Lung (tissue), 12 donors: ENCODE data around the gene DENND1A. TPM values are rescaled to one million over a fixed set of nuclear protein-coding genes. Genes with fewer than 3 reads are reported as not detected.

Experiments
- ATAC-seq: fragments of 200-7000 bp; cut with Tn5 transposase; one replicate; pipeline ENCODE4 v1.9.1; 2020; ENCODE audit warnings: moderate number of reproducible peaks; ENCODE audit not compliant: insufficient read depth, low FRiP score
- DNase-seq, 3 donors: peaks; one replicate each; pipeline ENCODE4 v3.0.0-alpha.2; 2013 to 2017
- H3K27ac ChIP-seq, 2 donors: one replicate each; pipeline ENCODE4 v1.5.1; 2013; ENCODE audit warnings: mild to moderate bottlenecking in 2 of 2, moderate library complexity in 2 of 2, control low read depth in 1 of 2, inconsistent platforms in 1 of 2, low read depth in 1 of 2, low read length in 1 of 2
- H3K27me3 ChIP-seq, 3 donors: one replicate each; pipeline ENCODE4 v1.5.1; 2013; ENCODE audit warnings: low read length in 2 of 3; ENCODE audit not compliant: control insufficient read depth in 3 of 3, insufficient read depth in 3 of 3
- H3K36me3 ChIP-seq, 4 donors: one replicate each; pipeline ENCODE4 v1.5.1; 2013; ENCODE audit warnings: low read length in 4 of 4, mild to moderate bottlenecking in 1 of 4, moderate library complexity in 1 of 4; ENCODE audit not compliant: control insufficient read depth in 4 of 4, insufficient read depth in 4 of 4
- H3K4me1 ChIP-seq, 5 donors: one replicate each; pipeline ENCODE4 v1.5.1; 2013; ENCODE audit warnings: low read length in 5 of 5, mild to moderate bottlenecking in 2 of 5, moderate library complexity in 1 of 5; ENCODE audit not compliant: control insufficient read depth in 5 of 5, insufficient read depth in 5 of 5
- H3K4me3 ChIP-seq: one replicate; pipeline ENCODE4 v1.5.1; 2013; ENCODE audit warnings: mild to moderate bottlenecking, control low read depth, moderate library complexity
- H3K9ac ChIP-seq, 2 donors: one replicate each; pipeline ENCODE4 v1.5.1; 2013; ENCODE audit warnings: low read length in 2 of 2, control low read depth in 1 of 2; ENCODE audit not compliant: insufficient read depth in 1 of 2
- H3K9me3 ChIP-seq, 4 donors: one replicate each; pipeline ENCODE4 v1.5.1; 2013; ENCODE audit warnings: low read length in 3 of 4, mild to moderate bottlenecking in 1 of 4, moderate library complexity in 1 of 4; ENCODE audit not compliant: control insufficient read depth in 4 of 4, insufficient read depth in 3 of 4
- WGBS, 2 donors: extraction: QIAGEN DNeasy Blood & Tissue Kit; methylation state at CpG; one replicate each; pipeline ENCODE4 v1.1.7; 2013; 5-methylcytosine and 5-hydroxymethylcytosine counted together
- polyA plus RNA-seq, 2 donors: library from polyadenylated mRNA; stranded (reverse); fragments of 200-250 nt; gene quantifications; one replicate each; pipeline ENCODE4 v1.2.1, GENCODE V29; 2013
- total RNA-seq, 2 donors: library from RNA; depleted of rRNA in 1 of 2; stranded (reverse); fragments of >200 nt in 1 of 2; gene quantifications; one replicate each; pipeline ENCODE4 v1.2.1, GENCODE V29; 2014 to 2021
- TF ChIP-seq, protein P1 (sequence below): IDR thresholded peaks from 2 replicates; pipeline ENCODE4 v1.5.1; 2012; ENCODE audit warnings: mild to moderate bottlenecking; ENCODE audit errors: control extremely low read depth, extremely low read depth
- donor health status: control.
- donor health status: control.
- donor health status: Bipolar disorder and iron deficiency.
- donor health status: healthy.
- donor health status: DM: yes; HTN: yes; CAD: no.

The DENND1A gene
- total and polyA plus RNA-seq, 4 donors: 5.7 to 29.8 (median 14.5) TPM

DNA sequence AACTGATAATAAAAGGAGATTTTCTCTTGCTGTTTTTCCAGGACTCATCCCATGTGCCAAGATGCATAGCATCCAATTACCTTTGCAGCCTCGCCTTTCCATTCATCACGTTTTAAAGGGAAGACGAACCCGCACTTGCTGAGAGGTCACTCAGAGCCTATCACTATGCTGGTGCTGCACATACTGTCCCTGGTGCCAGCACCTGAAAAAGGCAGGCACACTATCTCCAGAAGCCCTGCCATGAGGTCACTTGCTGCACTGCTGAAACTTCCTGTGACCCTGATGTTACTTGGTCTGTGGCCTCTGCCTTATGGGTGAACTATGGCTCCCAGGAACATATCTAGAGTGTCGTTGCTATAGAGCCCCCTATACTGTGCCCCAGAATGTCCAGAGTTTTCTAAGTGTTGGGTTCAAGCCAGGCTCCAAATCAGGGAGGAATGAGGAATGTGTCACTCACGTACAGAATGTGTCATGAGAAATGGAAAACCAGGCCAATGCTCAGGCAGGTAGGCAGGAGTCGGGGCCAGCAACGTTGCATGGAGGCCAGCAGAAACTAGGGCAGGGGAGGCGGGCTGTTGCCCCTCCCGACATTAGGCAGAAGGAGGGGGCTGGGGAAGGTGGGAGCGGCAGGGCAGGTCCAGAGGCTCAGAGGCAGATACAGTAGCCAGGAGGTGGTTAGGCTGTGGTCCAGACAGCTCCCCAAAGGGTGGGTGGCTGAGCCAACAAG, 311.8 kb downstream of the DENND1A start:
- Histone ChIP-seq H3K36me3 (no peaks in the 10 kb centered on the region), H3K4me3 (no peak overlapping the region), H3K9ac (no peak overlapping the region), H3K27ac (no peak overlapping the region), H3K9me3 (no peaks in the 10 kb centered on the region), H3K4me1 (peaks cover 0 to 2% (median 0%) of the 10 kb centered on the region in 5 donors), H3K27me3 (no peaks in the 10 kb centered on the region)
- TF ChIP-seq, protein P1, sequence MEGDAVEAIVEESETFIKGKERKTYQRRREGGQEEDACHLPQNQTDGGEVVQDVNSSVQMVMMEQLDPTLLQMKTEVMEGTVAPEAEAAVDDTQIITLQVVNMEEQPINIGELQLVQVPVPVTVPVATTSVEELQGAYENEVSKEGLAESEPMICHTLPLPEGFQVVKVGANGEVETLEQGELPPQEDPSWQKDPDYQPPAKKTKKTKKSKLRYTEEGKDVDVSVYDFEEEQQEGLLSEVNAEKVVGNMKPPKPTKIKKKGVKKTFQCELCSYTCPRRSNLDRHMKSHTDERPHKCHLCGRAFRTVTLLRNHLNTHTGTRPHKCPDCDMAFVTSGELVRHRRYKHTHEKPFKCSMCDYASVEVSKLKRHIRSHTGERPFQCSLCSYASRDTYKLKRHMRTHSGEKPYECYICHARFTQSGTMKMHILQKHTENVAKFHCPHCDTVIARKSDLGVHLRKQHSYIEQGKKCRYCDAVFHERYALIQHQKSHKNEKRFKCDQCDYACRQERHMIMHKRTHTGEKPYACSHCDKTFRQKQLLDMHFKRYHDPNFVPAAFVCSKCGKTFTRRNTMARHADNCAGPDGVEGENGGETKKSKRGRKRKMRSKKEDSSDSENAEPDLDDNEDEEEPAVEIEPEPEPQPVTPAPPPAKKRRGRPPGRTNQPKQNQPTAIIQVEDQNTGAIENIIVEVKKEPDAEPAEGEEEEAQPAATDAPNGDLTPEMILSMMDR: no peak
- ATAC-seq (no peak), DNase-seq (no peak)
- 88 to 91% methylated on average over 11 of the region's 11 CpGs for WGBS, 2 donors

DNA sequence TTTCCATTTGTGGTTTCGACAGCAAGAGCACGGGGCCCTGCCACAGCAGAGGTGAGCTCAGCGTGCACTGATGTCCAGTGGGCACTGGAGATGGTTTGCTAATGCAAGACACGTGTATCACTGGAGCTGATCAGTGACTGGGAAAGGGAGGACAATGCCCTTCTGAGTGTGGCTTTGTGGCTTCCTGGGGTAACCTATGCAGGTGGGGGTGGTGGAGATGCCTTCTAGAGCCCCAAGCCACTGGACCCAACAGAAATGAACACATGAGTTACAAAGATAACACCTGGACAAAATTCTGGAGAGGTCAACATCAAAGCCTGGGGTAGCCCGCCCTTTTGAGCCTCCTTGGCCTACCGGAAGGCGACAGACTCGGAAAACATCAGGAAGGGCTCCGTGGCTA, 312.6 kb downstream of the DENND1A start:
- H3K4me3 ChIP-seq: no peak overlapping the region
- no peaks in the 10 kb centered on the region for H3K9me3 ChIP-seq
- no peak overlapping the region for H3K9ac ChIP-seq
- no peaks in the 10 kb centered on the region for H3K36me3 ChIP-seq
- 95 to 97% methylated on average over 9 of the region's 9 CpGs for WGBS, 2 donors
- TF ChIP-seq, protein P1: no peak
- H3K27ac ChIP-seq: no peak overlapping the region
- DNase-seq (no peak), ATAC-seq (no peak)
- H3K4me1 ChIP-seq: peaks cover 0 to 2% (median 0%) of the 10 kb centered on the region in 5 donors
- no peaks in the 10 kb centered on the region for H3K27me3 ChIP-seq

DNA sequence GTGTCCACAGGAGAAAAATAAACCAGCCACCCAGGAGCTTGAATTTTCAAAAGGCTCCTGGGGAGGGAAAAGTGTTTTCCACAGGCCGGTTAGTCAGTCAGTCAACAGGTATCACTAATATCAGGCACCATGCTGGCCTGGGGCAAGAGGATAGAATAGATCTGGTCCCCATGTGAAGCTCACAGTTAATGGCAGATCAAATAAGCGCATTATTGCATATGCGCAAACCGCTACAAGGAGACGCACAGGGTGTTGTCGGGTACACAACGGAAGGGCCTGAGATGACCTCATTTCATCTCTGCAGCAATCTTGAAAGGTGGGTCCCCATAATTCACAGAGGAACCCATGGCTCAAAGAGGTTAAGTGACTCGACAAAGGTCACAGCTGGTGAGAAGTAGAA, 313.2 kb downstream of the DENND1A start:
- H3K27me3 ChIP-seq: no peaks in the 10 kb centered on the region
- H3K4me1 ChIP-seq: peaks cover 0 to 2% (median 0%) of the 10 kb centered on the region in 5 donors
- H3K4me3 ChIP-seq: no peak overlapping the region
- ATAC-seq (no peak), DNase-seq (no peak)
- no peak overlapping the region for H3K9ac ChIP-seq
- no peak overlapping the region for H3K27ac ChIP-seq
- TF ChIP-seq, protein P1: no peak
- H3K9me3 ChIP-seq: no peaks in the 10 kb centered on the region
- WGBS, 2 donors: 97% methylated on average over 8 of the region's 8 CpGs
- H3K36me3 ChIP-seq: no peaks in the 10 kb centered on the region

DNA sequence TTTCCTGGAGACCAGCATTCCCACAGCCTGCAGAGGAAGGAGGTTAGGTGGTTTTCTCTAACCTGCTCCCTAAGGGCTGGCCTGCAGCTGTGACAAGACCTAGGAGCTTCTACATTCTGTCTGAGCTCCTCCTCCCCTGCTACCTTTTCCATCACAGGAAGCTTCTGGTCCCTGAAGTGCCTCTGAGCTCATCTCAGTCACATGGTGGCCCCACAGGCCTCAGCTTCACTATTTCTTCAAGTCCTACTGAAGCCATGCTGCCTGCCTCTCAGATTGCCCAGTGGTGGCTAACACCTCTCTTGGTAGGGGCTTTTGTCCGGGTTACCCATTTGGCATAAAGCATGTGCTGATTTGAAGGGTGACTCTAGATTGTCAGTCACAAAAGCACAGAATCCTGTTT, 314.5 kb downstream of the DENND1A start:
- TF ChIP-seq, protein P1: no peak
- Histone ChIP-seq H3K36me3 (no peaks in the 10 kb centered on the region), H3K27ac (no peak overlapping the region), H3K9me3 (no peaks in the 10 kb centered on the region), H3K4me3 (no peak overlapping the region), H3K27me3 (no peaks in the 10 kb centered on the region), H3K9ac (no peak overlapping the region), H3K4me1 (peaks cover 0 to 6% (median 0%) of the 10 kb centered on the region in 5 donors)
- DNase-seq: no peak
- ATAC-seq: no peak
- WGBS, 2 donors: 90 to 100% methylated on average over 1 of the region's 1 CpG
